ENCODE data around the gene IQCH.

DNA sequence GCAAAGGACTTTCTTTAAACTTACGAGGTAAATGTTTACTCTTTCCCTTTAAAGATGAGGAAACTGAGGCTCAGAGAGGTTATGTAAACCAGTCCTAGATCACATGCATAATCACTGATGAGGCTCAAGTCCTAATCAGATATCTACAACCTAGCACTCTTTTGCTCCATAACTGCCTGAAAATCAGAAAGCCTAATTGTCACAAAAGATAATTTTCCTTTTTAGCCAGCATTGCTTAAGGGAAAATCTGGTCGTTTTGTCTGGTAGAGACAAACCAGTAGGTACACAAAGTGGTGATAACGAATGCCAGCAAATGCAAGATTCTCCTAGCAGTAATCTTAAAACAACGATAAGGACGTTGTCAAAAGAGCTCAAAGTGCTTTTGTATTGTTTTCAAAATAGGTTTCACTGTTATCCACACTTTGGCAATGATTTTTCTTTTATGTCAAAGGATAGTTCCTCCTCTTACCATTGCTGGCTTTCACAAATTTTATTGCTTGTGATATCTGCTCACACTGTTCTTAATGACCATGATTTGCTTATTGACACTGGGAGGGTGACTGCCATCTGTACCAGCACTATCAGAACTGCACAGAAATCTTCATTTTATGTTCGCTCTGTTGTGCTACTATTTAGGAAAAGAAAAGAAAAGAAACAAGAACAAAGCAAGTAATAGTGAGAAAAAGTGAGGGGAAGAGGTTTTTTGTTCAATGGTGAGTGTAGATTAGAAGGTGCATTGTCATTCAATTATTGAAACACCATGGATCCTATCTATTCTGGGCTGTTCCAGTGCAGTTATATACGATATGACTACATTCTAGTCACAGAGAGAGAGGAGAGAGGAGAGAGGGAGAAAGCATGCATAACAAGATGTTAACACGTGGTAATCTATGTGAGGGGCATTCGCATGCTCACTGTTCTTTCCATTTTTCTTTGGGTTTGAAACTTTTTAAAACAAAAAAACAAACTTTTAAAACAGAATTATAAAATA is 13.7 kb downstream of the IQCH start:
- TF ChIP-seq POLR2AphosphoS5 (IDR thresholded peaks at IDR 0.05; ENCODE audit: borderline replicate concordance, low read depth, low read length) (no peak), EZH2 (IDR thresholded peaks at IDR 0.05) (no peak)
